ENCODE data around the gene ZNF883. TPM values are rescaled to one million over a fixed set of nuclear protein-coding genes. Genes with fewer than 3 reads are reported as not detected.

Gene ZNF883
- total RNA-seq, 1 donor from 2014 or later: 2.2 TPM

DNA sequence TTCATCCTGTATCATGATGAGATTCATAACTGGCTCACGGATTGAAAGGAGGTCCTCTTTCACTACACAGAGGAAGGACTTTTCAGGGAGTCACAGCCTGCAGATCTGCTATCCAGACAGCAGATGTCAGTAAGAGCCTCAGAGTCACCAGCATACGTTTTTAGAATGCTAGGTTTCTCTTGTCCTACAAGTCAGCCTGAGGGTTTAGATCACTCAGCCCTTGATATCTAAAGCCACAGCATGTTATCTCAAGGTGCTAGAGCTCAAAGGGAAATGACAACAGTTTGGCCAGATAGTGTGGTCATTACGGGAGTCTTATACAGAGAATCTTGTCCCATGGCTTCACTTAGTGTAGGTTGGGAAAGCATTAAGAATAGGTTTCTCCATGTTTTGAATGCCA, 90.4 kb downstream of the ZNF883 start:
- no peak for DNase-seq (ENCODE audit: extremely low read depth, low read depth, low spot score)

GRCh38 chr9:112917987-112918362, 94.0 kb downstream of the ZNF883 start:
- no peak for DNase-seq (ENCODE audit: extremely low read depth, low read depth, low spot score)

DNA sequence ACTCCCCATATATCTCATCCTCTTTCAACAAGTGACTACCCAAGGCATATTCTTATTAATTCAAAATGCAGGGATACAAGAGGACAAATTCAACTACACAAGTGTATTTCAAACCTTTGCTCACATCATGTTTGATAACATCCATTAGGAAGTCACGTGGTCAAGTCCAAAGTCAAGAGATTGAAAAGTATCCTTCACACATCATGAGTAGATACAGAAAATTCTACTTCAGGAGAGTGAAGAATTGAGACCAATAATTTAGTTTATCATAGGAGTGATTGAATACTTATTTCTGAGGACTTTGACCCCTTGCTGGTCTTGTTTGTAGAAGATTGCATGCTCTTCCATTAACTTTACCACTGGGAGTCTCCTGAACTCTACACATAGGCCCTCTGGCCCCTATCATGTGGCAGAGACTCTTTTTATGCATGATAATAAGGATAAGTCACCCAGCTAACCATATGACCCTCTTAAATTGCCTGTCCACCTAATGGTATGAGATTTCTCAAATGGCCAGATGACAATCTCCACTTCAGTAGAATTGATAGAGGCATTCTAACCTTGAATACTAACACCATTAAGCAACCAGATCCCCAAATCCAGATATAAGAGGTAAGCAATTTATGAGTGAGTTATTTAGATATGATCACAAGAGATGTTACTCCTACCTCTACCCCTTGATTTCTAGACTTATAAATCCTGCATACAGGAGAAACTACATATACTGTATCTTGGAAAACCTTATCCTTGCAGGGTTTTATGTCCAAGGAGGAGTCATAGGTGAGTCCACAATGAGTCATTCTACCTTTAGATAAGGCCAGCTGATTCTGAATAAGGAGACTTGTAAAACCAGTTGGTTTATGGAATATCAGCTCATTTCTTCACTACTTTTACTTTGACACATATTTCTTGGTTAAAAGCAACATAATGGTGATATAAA, 94.7 kb downstream of the ZNF883 start:
- DNase-seq (ENCODE audit: extremely low read depth, low read depth, low spot score): no peak

DNA sequence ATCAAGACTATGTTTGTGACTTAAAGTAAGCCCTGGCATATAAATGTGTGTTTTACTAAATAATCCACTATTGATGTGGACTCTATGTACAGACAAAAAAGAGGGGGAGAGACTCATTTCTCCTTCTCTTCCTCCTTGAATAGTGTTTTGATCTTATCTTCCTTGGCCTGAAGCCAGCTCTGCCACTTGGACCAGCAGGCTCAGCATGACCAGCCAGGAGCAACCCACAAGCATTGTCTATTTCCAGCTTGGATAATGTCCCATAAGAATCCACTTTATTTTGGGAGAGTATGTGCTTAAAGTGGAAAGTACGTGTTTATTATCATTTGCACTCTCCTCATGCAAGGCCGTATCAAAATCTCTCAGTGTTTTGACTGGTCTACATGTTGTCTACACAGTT, 97.5 kb downstream of the ZNF883 start:
- no peak for DNase-seq (ENCODE audit: extremely low read depth, low read depth, low spot score)

- DNase-seq (ENCODE audit: extremely low read depth, low read depth, low spot score): no peak
These were observed 98.7 kb downstream of the ZNF883 start for GRCh38 chr9:112913326-112913725.

DNA sequence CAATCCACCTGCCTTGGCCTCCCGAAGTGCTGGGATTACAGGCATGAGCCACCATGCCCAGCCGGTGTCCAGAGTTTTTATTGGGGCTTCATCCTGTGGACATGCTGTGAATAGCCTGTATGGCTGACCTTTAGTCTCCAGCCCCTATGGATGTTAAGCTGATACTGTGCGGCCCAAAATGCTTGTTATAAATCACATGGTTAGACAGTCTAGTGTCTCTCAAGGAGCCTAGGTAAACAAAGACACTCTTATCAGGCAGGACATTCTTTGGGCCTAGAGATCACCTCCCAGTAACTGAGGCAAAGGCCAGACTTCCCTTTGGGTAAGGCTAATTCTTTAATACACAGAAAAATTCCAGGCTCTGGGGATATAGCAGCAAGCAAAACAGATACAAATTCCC, 99.4 kb downstream of the ZNF883 start:
- DNase-seq (ENCODE audit: extremely low read depth, low read depth, low spot score): no peak

GRCh38 chr9:112911736-112912135, 100.3 kb downstream of the ZNF883 start:
- DNase-seq (ENCODE audit: extremely low read depth, low read depth, low spot score): no peak

Other genes starting within 250 kb of the ZNF883 start
- not detected in 2 replicates for gene SLC46A2, start 121.3 kb downstream of the ZNF883 start, total RNA-seq
- gene ZFP37, start 44.5 kb upstream of the ZNF883 start, total RNA-seq: 0.64 and 1.1 TPM in 2 replicates
- 6.5 and 8.0 TPM in 2 replicates for gene SLC31A2, start 138.8 kb upstream of the ZNF883 start, total RNA-seq
- 19.5 and 25.1 TPM in 2 replicates for gene FKBP15, start 209.1 kb upstream of the ZNF883 start, total RNA-seq
- gene SLC31A1, start 209.4 kb upstream of the ZNF883 start, total RNA-seq: 14.8 and 15.7 TPM in 2 replicates

Data from glomerular endothelial cell (primary cell).